ENCODE results near the gene GPR55. TPM values are rescaled to one million over a fixed set of nuclear protein-coding genes. Genes with fewer than 3 reads are reported as not detected.

The GPR55 gene
- total and polyA plus RNA-seq, 10 of the 15 experiments (the other 5 are each of a cell fraction or from before 2014, with no cell fraction given) = 2.1 to 30.1 (median 16.2) TPM

DNA sequence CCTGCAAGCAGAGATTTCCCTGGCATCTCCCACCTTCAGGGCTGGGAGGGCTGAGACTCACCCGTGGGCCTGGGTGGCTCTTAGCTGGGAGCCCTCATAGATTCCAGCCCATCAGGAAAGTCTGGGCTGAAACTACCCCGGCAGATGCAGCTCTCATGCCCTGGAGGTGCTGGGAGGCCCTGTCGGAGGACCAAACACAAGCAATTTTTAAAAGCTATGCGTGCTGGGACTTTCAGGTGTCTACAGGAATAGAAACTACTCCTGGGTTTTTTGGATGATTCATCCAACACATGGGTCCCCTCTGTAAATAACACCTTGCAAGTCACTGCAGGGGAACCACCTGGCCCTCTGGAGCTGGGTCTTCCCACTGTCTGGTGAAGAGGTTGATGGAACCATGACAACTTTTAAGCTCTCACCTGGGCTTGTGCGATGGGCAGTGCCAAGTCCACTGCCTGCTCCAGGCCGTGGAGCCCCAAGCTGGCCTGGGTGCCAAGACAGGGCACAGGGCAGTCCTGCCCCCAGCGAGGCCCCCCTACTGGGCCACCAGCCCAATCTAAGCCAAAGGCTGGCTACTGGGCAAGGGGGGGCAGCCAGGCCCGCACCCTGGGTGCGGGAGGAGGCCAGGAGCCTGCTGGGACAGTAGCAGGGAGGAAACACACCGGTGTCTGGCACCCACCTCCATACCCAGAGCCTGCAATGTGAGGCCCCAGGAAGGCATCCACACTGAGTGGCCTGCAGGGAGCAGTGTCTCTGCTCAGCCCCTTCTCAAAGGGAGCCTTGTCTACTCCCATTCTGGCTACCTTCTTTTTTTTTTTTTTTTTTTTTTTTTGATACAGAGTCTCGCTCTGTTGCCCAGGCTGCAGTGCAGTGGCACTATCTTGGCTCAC is 1.1 kb upstream of the GPR55 start:
- H4K20me1 ChIP-seq (ENCODE audit: control insufficient read depth, insufficient read depth) = no peaks in the 10 kb centered on the region
- DNase-seq (ENCODE audit: low read depth, low spot score) = peak; percentile 70
- peaks cover 43% of the 10 kb centered on the region for H3K79me2 ChIP-seq (ENCODE audit: control insufficient read depth, insufficient read depth, low read length)
- ChIA-PET CTCF (interaction anchor here (0.7 to 16.2 kb wide), 18 partner anchors 8 to 127 kb away, joined by 3 to 315 read pairs (median 12); partner anchors contain the start of gene ITM2C), RAD21 (ENCODE audit: unreplicated experiment) (interaction anchor here (0.6 to 11.2 kb wide), 25 partner anchors 9 to 619 kb away, joined by 3 to 261 read pairs (median 6); partner anchors contain the start of gene ITM2C), POLR2A (interaction anchor here (0.9 to 9.7 kb wide), 13 partner anchors 12 to 102 kb away, joined by 3 to 117 read pairs (median 5); no protein-coding TSS in a partner anchor), SMC1A (ENCODE audit: uncharacterized antibody, unreplicated experiment) (interaction anchor here (0.8 to 16.5 kb wide), 14 partner anchors 9 to 101 kb away, joined by 3 to 248 read pairs (median 4); partner anchors contain the start of gene ITM2C)
- no TSS peak for BruUV-seq (replicated peaks)
- peak; percentile 45 for ATAC-seq
- H3K27ac ChIP-seq (ENCODE audit: control insufficient read depth, insufficient read depth) = peak overlapping the region; percentile 98
- WGBS (ENCODE audit: insufficient coverage, insufficient replicate concordance, low lambda C conversion rate, missing lambda C conversion rate) = 8% methylated on average over 10 of the region's 11 CpGs
- peak; percentile 35 for FAIRE-seq
- peak overlapping the region; percentile 95 for H3K9ac ChIP-seq (ENCODE audit: control insufficient read depth, insufficient read depth, low read length)
- no peaks in the 10 kb centered on the region for H3K27me3 ChIP-seq (replicated peaks in 1 of 2; ENCODE audit: control insufficient read depth in 2 of 2, insufficient read depth in 2 of 2, low read length in 1 of 2)
- intact Hi-C loops (cut with micrococcal nuclease; ENCODE audit: unreplicated experiment) = loop anchor here (1.0 to 2.0 kb wide), 6 partner anchors 18 to 131 kb away; partner anchors contain the start of gene PSMD1
- H3K36me3 ChIP-seq (ENCODE audit: control insufficient read depth in 2 of 2, insufficient read depth in 2 of 2, low read length in 1 of 2) = no peaks in the 10 kb centered on the region
- H3K4me1 ChIP-seq (ENCODE audit: control insufficient read depth, insufficient read depth, low read length) = peaks cover 42% of the 10 kb centered on the region
- peak overlapping the region; percentile 93 for H3K4me2 ChIP-seq (ENCODE audit: control insufficient read depth, insufficient read depth)
- H2AFZ ChIP-seq (ENCODE audit: control insufficient read depth, low read depth, low read length) = peak overlapping the region; percentile 42
- no peaks in the 10 kb centered on the region for H3K9me3 ChIP-seq (replicated peaks; ENCODE audit: control insufficient read depth, insufficient read depth, low read length)
- in situ Hi-C loops (cut with MboI) = loop anchor here (10.0 kb wide), 1 partner anchor 59 kb away; no protein-coding TSS in a partner anchor
- peak overlapping the region; percentile 78 for H3K4me3 ChIP-seq
- TF ChIP-seq ZBED1 (IDR thresholded peaks at IDR 0.05; ENCODE audit: borderline replicate concordance) (no peak), GATAD2B (conservative IDR thresholded peaks at IDR 0.05; ENCODE audit: low read depth) (peak; percentile 86), DPF2 (IDR thresholded peaks at IDR 0.05) (peak; percentile 72), POU2F2 (IDR thresholded peaks at IDR 0.05; ENCODE audit: borderline replicate concordance, low read depth, low read length) (0 out of 3 replicates have a peak, but pooled peaks have one; percentile 21), TCF7 (IDR thresholded peaks at IDR 0.05; ENCODE audit: borderline replicate concordance) (no peak; the same call in 1 of the 2 replicates), GABPA (IDR thresholded peaks at IDR 0.05; ENCODE audit: low read depth) (no peak), ATF7 (IDR thresholded peaks at IDR 0.05; ENCODE audit: low read depth) (peak; percentile 58; the same call in 1 of the 2 replicates), NFXL1 (IDR thresholded peaks at IDR 0.05; ENCODE audit: borderline replicate concordance) (no peak), KDM1A (IDR thresholded peaks at IDR 0.05; ENCODE audit: borderline replicate concordance) (no peak), TBL1XR1 (IDR thresholded peaks at IDR 0.05; ENCODE audit: low read depth, low read length) (no peak; the same call in 1 of the 2 replicates)
- TF ChIP-seq, protein P1, sequence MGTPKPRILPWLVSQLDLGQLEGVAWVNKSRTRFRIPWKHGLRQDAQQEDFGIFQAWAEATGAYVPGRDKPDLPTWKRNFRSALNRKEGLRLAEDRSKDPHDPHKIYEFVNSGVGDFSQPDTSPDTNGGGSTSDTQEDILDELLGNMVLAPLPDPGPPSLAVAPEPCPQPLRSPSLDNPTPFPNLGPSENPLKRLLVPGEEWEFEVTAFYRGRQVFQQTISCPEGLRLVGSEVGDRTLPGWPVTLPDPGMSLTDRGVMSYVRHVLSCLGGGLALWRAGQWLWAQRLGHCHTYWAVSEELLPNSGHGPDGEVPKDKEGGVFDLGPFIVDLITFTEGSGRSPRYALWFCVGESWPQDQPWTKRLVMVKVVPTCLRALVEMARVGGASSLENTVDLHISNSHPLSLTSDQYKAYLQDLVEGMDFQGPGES (IDR thresholded peaks at IDR 0.05) = no peak
- TF ChIP-seq, protein P2, sequence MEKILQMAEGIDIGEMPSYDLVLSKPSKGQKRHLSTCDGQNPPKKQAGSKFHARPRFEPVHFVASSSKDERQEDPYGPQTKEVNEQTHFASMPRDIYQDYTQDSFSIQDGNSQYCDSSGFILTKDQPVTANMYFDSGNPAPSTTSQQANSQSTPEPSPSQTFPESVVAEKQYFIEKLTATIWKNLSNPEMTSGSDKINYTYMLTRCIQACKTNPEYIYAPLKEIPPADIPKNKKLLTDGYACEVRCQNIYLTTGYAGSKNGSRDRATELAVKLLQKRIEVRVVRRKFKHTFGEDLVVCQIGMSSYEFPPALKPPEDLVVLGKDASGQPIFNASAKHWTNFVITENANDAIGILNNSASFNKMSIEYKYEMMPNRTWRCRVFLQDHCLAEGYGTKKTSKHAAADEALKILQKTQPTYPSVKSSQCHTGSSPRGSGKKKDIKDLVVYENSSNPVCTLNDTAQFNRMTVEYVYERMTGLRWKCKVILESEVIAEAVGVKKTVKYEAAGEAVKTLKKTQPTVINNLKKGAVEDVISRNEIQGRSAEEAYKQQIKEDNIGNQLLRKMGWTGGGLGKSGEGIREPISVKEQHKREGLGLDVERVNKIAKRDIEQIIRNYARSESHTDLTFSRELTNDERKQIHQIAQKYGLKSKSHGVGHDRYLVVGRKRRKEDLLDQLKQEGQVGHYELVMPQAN (conservative IDR thresholded peaks at IDR 0.05) = no peak
- TF ChIP-seq, protein P3, sequence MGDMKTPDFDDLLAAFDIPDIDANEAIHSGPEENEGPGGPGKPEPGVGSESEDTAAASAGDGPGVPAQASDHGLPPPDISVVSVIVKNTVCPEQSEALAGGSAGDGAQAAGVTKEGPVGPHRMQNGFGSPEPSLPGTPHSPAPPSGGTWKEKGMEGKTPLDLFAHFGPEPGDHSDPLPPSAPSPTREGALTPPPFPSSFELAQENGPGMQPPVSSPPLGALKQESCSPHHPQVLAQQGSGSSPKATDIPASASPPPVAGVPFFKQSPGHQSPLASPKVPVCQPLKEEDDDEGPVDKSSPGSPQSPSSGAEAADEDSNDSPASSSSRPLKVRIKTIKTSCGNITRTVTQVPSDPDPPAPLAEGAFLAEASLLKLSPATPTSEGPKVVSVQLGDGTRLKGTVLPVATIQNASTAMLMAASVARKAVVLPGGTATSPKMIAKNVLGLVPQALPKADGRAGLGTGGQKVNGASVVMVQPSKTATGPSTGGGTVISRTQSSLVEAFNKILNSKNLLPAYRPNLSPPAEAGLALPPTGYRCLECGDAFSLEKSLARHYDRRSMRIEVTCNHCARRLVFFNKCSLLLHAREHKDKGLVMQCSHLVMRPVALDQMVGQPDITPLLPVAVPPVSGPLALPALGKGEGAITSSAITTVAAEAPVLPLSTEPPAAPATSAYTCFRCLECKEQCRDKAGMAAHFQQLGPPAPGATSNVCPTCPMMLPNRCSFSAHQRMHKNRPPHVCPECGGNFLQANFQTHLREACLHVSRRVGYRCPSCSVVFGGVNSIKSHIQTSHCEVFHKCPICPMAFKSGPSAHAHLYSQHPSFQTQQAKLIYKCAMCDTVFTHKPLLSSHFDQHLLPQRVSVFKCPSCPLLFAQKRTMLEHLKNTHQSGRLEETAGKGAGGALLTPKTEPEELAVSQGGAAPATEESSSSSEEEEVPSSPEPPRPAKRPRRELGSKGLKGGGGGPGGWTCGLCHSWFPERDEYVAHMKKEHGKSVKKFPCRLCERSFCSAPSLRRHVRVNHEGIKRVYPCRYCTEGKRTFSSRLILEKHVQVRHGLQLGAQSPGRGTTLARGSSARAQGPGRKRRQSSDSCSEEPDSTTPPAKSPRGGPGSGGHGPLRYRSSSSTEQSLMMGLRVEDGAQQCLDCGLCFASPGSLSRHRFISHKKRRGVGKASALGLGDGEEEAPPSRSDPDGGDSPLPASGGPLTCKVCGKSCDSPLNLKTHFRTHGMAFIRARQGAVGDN (IDR thresholded peaks at IDR 0.05) = no peak; the same call in none of the 2 replicates
